ENCODE results near the gene WNT3A.

- TF ChIP-seq ZNF8 (CRISPR knock-in tag; IDR thresholded peaks at IDR 0.05) = no peak
- no peak for TF ChIP-seq ISL1 (CRISPR knock-in tag; IDR thresholded peaks at IDR 0.05)
- TF ChIP-seq OSR1 (CRISPR knock-in tag; IDR thresholded peaks at IDR 0.05) = no peak
- no peak for TF ChIP-seq PPARA (CRISPR knock-in tag; IDR thresholded peaks at IDR 0.05; ENCODE audit: borderline replicate concordance)
- no peak for TF ChIP-seq TCF4 (CRISPR knock-in tag; IDR thresholded peaks at IDR 0.05; ENCODE audit: borderline replicate concordance)
- TF ChIP-seq PATZ1 (CRISPR knock-in tag; IDR thresholded peaks at IDR 0.05; ENCODE audit: borderline replicate concordance) = no peak
Measured at GRCh38 chr1:228084325-228084724, 77.5 kb downstream of the WNT3A start.
